Measurements from ENCODE around the gene TMEM92.

Gene TMEM92

GRCh38 chr17:50278526-50279180, 4.4 kb downstream of the TMEM92 start:
- no peak overlapping the region for H3K4me3 ChIP-seq (ENCODE audit: low read depth, low read length)
- TF ChIP-seq CTCF (IDR thresholded peaks at IDR 0.05; ENCODE audit: low read depth, low read length), result no peak

GRCh38 chr17:50279181-50279526, 4.9 kb downstream of the TMEM92 start:
- H3K4me3 ChIP-seq (ENCODE audit: low read depth, low read length), result no peak overlapping the region
- no peak for TF ChIP-seq CTCF (IDR thresholded peaks at IDR 0.05; ENCODE audit: low read depth, low read length)

- no peak for TF ChIP-seq CTCF (IDR thresholded peaks at IDR 0.05; ENCODE audit: low read depth, low read length)
- no peak overlapping the region for H3K4me3 ChIP-seq (ENCODE audit: low read depth, low read length)
Observed at GRCh38 chr17:50279639-50280038, 5.4 kb downstream of the TMEM92 start.

GRCh38 chr17:50280068-50280467, 5.8 kb downstream of the TMEM92 start:
- TF ChIP-seq CTCF (IDR thresholded peaks at IDR 0.05; ENCODE audit: low read depth, low read length), result no peak
- no peak overlapping the region for H3K4me3 ChIP-seq (ENCODE audit: low read depth, low read length)

GRCh38 chr17:50280801-50281441, 6.7 kb downstream of the TMEM92 start:
- no peak overlapping the region for H3K4me3 ChIP-seq (ENCODE audit: low read depth, low read length)
- no peak for TF ChIP-seq CTCF (IDR thresholded peaks at IDR 0.05; ENCODE audit: low read depth, low read length)

- no peak for TF ChIP-seq CTCF (IDR thresholded peaks at IDR 0.05; ENCODE audit: low read depth, low read length)
Observed at GRCh38 chr17:50281739-50282401, 7.6 kb downstream of the TMEM92 start.

GRCh38 chr17:50283246-50283645, 9.0 kb downstream of the TMEM92 start:
- no peak for TF ChIP-seq CTCF (IDR thresholded peaks at IDR 0.05; ENCODE audit: low read depth, low read length)
- H3K4me3 ChIP-seq (ENCODE audit: low read depth, low read length), result no peak overlapping the region

More at GRCh38 chr17:50281739-50282401, 7.6 kb downstream of the TMEM92 start:
- H3K4me3 ChIP-seq (ENCODE audit: low read depth, low read length), result no peak overlapping the region

All from WI38 (cell line).